T-helper 17 cell (primary cell): ENCODE measurements around the gene ANKRD61. TPM values are rescaled to one million over a fixed set of nuclear protein-coding genes. Genes with fewer than 3 reads are reported as not detected.
"Not testable (repeated sequence)": the region's sequence is repeated elsewhere in the genome, so short reads cannot be mapped to it uniquely, and the experiment has no call there.

Experiments
- ATAC-seq: fragments of 150-1000 bp; cut with Tn5 transposase; 2 replicates; pipeline ENCODE4 v1.10.0; 2021; ENCODE audit warnings: mild to moderate bottlenecking, moderate library complexity
- DNase-seq, 3 donors: peaks; one replicate each; pipeline versions ENCODE4 v3.0.0 to v3.0.0-alpha.2; 2020 to 2021
- H3K9me3 ChIP-seq: one replicate; pipeline ENCODE4 v1.7.0; 2013; ENCODE audit warnings: low read length, mild to moderate bottlenecking; ENCODE audit not compliant: control insufficient read depth, poor library complexity, severe bottlenecking
- H3K27ac Mint-ChIP-seq: one replicate; pipeline ENCODE4 v1.8.0; 2022; ENCODE audit warnings: mild to moderate bottlenecking, moderate library complexity, mixed read lengths
- H3K27me3 Mint-ChIP-seq: one replicate; pipeline ENCODE4 v1.8.0; 2022; ENCODE audit warnings: mixed read lengths
- H3K36me3 Mint-ChIP-seq: one replicate; pipeline ENCODE4 v1.8.0; 2022; ENCODE audit warnings: low read depth, mixed read lengths
- H3K4me1 Mint-ChIP-seq: one replicate; pipeline ENCODE4 v1.8.0; 2022; ENCODE audit warnings: mild to moderate bottlenecking, mixed read lengths
- H3K4me3 Mint-ChIP-seq: one replicate; pipeline ENCODE4 v1.8.0; 2022; ENCODE audit warnings: mild to moderate bottlenecking, moderate library complexity, mixed read lengths
- total RNA-seq, 4 donors: library from RNA in 2 of 4; stranded (reverse) in 2 of 4; gene quantifications; one replicate each; pipeline ENCODE4 v1.2.3 and lab custom pipeline; 2022 to 2026

Gene ANKRD61
- not detected for total RNA-seq
- total RNA-seq (lab: John Stamatoyannopoulos, UW): 0 to 0.08 reads per million in 2 donors

- H3K4me1 Mint-ChIP-seq: peaks cover 22% of the 10 kb centered on the region
- DNase-seq (no peak), ATAC-seq (no peak)
- no peak within 1 kb of the TSS for H3K4me3 Mint-ChIP-seq
- H3K9me3 ChIP-seq: no peaks in the 10 kb centered on the region
- no peaks in the 10 kb centered on the region for H3K27me3 Mint-ChIP-seq
- peak within 1 kb of the TSS; percentile 49 for H3K27ac Mint-ChIP-seq
- H3K36me3 Mint-ChIP-seq: peaks cover 3% of the 10 kb centered on the region
These were observed at the start of gene ANKRD61 for GRCh38 chr7:6030988-6031387. Gene ANKRD61, plus strand, starts transcription at chr7:6031376. Its CDS starts 0 bp downstream, at chr7:6031376.

DNA sequence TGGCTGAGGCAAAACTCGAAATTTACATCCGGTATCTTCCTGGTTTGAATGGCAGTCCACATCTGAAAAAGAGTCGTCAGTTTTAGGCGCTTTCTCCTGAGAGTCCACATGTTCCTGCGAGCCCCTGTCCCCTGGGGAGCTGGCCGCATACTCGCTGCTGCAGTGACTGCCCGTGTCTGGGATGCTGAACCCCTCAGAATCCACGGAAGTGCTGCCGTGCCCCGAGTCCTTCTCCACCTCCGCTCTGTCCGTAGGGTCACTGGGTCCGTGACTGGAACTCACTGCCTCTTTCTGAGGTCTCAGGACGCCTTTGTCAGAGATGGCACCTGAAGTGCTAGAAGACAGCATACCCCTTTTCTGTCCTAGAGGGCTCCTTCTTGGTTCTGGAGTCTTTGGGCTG lies 44.1 kb upstream of the ANKRD61 start:
- H3K36me3 Mint-ChIP-seq, H3K9me3 ChIP-seq, H3K27me3 Mint-ChIP-seq, H3K27ac Mint-ChIP-seq, ATAC-seq, DNase-seq, H3K4me3 Mint-ChIP-seq, H3K4me1 Mint-ChIP-seq: not testable (repeated sequence)

GRCh38 chr7:5997210-5997808 lies 33.9 kb upstream of the ANKRD61 start:
- peak in 1 of 3 donors; percentile 41 for DNase-seq
- Mint-ChIP-seq H3K27me3 (no peaks in the 10 kb centered on the region), H3K4me3 (no peak overlapping the region), H3K36me3 (peaks cover 2% of the 10 kb centered on the region), H3K4me1 (peaks cover 3% of the 10 kb centered on the region), H3K27ac (no peak overlapping the region)
- no peaks in the 10 kb centered on the region for H3K9me3 ChIP-seq
- ATAC-seq: peak; percentile 67

DNA sequence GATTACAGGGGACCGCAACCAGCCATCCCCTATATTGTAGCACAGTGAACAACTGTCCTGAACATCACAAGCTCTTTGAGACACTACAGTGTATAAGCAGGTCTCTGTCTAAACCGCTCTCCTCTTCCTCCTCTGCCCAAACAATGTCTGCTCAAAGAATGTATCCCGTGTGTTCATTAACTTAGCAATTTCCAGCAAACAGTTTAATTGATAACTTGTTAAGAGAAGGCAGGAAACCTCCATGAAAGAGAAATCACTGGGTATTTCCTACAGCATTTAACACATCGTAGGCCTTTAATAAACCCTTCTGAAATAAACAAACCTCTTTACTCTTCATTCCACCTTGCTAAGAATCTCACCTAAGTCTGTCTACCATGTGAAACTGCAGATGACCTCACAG lies 23.8 kb upstream of the ANKRD61 start:
- Mint-ChIP-seq H3K4me3 (peak overlapping the region; percentile 41), H3K36me3 (no peaks in the 10 kb centered on the region), H3K27ac (peak overlapping the region; percentile 60), H3K4me1 (peaks cover 21% of the 10 kb centered on the region), H3K27me3 (no peaks in the 10 kb centered on the region)
- DNase-seq (no peak), ATAC-seq (no peak)
- H3K9me3 ChIP-seq: no peaks in the 10 kb centered on the region

GRCh38 chr7:6007835-6008590 lies 23.2 kb upstream of the ANKRD61 start:
- Mint-ChIP-seq H3K4me1 (peaks cover 25% of the 10 kb centered on the region), H3K27ac (peak overlapping the region; percentile 60), H3K4me3 (peak overlapping the region; percentile 95)
- H3K27me3 Mint-ChIP-seq, H3K36me3 Mint-ChIP-seq, DNase-seq, H3K9me3 ChIP-seq, ATAC-seq: not testable (repeated sequence)

- H3K36me3 Mint-ChIP-seq: no peaks in the 10 kb centered on the region
- peak within 1 kb of the TSS; percentile 95 for H3K4me3 Mint-ChIP-seq
- DNase-seq: peak; percentile 85 to 93 (median 89)
- H3K27ac Mint-ChIP-seq: peak within 1 kb of the TSS; percentile 90
- H3K9me3 ChIP-seq: no peaks in the 10 kb centered on the region
- no peaks in the 10 kb centered on the region for H3K27me3 Mint-ChIP-seq
- H3K4me1 Mint-ChIP-seq: peaks cover 27% of the 10 kb centered on the region
- ATAC-seq: peak; percentile 90
These were observed 22.2 kb upstream of the ANKRD61 start, which contains the start of the genes AIMP2 and PMS2 for GRCh38 chr7:6008668-6009611. Gene AIMP2, plus strand, starts transcription at chr7:6009272. Its CDS starts 92 bp downstream, at chr7:6009364. Gene PMS2, minus strand, starts transcription at chr7:6009049. Its CDS starts 30 bp downstream, at chr7:6009019.

DNA sequence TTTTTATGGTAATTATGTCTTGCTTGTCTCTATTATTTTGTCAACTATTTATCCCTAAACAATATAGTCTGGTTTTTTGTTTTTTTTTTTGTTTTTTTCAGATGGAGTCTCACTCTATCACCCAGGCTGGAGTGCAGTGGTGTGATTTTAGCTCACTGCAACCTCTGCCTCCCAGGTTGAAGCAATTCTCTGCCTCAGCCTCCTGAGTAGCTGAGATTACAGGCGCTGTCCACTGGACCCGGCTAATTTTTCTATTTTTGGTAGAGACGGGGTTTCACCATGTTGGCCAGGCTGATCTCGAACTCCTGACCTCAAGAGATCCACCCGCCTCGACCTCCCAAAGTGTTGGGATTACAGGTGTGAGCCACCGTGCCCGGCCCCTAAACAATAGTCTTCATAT lies 20.8 kb upstream of the ANKRD61 start:
- H3K27ac Mint-ChIP-seq: peak overlapping the region; percentile 90
- not testable (repeated sequence) for H3K9me3 ChIP-seq, ATAC-seq, H3K36me3 Mint-ChIP-seq, DNase-seq, H3K27me3 Mint-ChIP-seq
- peaks cover 27% of the 10 kb centered on the region for H3K4me1 Mint-ChIP-seq
- peak overlapping the region; percentile 49 for H3K4me3 Mint-ChIP-seq

DNA sequence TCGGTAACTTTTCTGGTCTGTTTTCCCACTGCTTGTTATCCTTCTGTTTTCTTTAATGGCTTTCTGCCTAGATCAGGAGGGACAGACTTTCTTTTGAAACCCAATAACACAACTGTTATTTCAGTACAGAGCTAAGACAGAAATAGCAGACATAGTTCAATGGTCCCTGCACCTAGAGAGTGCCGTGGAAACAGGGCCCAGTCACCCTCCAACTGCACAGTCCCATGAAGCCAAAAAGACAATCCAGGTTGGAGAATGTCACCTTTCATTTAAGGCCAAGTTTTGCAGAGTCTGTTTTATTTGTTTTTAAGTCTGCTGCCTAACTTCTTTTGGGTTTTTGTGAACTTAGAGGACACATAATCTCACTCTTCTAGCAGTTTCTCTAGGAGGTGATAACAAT lies 19.6 kb upstream of the ANKRD61 start:
- Mint-ChIP-seq H3K4me1 (peaks cover 27% of the 10 kb centered on the region), H3K4me3 (peak overlapping the region; percentile 63), H3K27ac (peak overlapping the region; percentile 39), H3K27me3 (no peaks in the 10 kb centered on the region), H3K36me3 (no peaks in the 10 kb centered on the region)
- ATAC-seq (no peak), DNase-seq (no peak)
- no peaks in the 10 kb centered on the region for H3K9me3 ChIP-seq

DNA sequence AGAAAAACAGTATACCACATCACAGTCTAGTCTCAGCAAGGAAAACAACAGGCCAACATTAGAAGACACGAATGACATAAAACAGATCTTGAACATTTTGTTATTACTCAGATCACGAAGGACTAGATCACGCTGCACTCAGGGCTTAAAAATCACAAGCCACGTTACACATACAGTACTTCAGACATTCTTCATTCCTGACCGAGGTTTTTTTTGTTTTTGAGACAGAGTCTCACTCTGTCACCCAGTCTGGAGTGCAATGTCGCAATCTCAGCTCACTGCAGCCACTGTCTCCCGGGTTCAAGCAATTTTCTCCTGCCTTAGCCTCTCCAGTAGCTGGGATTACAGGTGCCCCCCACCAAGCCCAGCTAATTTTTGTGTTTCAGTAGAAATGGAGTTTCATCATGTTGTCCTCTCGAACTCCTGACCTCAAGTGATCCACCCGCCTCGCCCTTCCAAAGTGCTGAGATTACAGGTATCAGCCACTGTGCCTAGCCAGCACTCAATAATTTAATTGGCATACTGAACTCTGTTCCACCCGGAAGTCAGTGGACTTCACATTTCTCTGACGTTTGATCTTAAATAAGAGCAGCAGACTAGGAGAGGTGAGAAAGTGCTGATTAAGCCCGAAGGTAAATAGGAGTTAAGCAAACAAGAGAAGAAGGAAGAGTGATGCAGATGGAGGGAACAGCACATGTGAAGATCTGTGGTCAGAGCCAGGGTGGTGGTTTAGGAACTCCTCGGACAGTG lies 18.6 kb upstream of the ANKRD61 start:
- no peak overlapping the region for H3K4me3 Mint-ChIP-seq
- DNase-seq: no peak
- H3K27me3 Mint-ChIP-seq: no peaks in the 10 kb centered on the region
- peak overlapping the region; percentile 39 for H3K27ac Mint-ChIP-seq
- H3K9me3 ChIP-seq: no peaks in the 10 kb centered on the region
- no peak for ATAC-seq
- no peaks in the 10 kb centered on the region for H3K36me3 Mint-ChIP-seq
- peaks cover 22% of the 10 kb centered on the region for H3K4me1 Mint-ChIP-seq

DNA sequence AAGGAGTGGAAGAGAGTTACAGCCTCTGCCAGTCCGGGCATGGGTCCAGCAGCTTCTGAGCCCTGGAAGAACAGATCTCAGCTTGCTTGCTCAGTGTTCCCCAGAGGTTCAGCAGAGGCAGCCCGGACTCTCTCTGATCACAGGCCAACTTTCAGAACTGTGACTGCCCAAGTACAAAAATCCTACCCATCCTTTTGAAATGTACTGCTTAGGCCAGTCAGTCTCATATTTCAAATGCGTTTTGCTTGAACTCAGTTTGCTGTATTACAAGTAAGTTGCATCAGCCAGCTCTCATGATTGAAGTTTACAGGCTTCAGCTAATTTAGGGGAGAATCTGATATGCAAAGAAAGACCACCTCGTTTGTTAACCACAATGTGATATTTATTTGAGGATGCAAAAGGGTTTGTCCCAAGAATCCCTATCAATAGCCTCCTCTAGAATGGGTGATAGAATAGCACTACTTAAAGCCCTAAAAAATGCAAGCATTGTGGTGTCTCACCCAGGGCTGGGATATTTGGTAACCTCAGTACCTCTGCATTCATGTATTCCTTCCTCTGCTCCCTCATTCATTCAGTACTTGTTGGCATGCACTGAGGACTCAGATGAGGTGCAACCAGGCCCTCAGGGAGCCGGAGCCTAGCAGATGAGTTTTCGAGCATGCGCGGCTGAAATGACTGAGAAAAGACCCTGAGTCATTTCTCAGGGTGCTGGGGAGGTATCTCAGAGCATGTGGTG lies 15.1 kb upstream of the ANKRD61 start:
- ATAC-seq: no peak
- Mint-ChIP-seq H3K27me3 (no peaks in the 10 kb centered on the region), H3K36me3 (no peaks in the 10 kb centered on the region), H3K27ac (peak overlapping the region; percentile 27), H3K4me3 (no peak overlapping the region), H3K4me1 (peaks cover 13% of the 10 kb centered on the region)
- DNase-seq: no peak
- no peaks in the 10 kb centered on the region for H3K9me3 ChIP-seq

DNA sequence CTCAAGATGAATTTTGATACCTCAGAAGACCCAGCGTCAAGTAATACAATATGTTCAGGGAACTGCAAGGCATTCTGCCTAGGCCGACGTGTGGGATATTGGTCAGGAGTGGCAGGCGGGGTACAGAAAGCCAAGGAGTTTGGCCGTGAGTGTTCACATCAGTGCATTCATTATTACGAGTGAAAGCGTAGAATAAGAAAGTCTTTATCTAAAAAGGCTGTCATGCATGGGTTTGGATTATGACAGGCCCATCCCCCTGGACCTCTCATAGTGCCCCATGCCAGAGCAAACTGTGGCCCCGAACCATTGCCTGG lies 14.6 kb upstream of the ANKRD61 start:
- Mint-ChIP-seq H3K4me3 (no peak overlapping the region), H3K27ac (peak overlapping the region; percentile 27), H3K27me3 (no peaks in the 10 kb centered on the region), H3K36me3 (no peaks in the 10 kb centered on the region), H3K4me1 (peaks cover 12% of the 10 kb centered on the region)
- DNase-seq (no peak), ATAC-seq (no peak)
- no peaks in the 10 kb centered on the region for H3K9me3 ChIP-seq
